ENCODE data around the gene SACM1L. TPM values are rescaled to one million over a fixed set of nuclear protein-coding genes. Genes with fewer than 3 reads are reported as not detected.
"Not testable (repeated sequence)": the region's sequence is repeated elsewhere in the genome, so short reads cannot be mapped to it uniquely, and the experiment has no call there.

SACM1L gene
- total RNA-seq, 1 donor from 2014 or later: 24.0 TPM

GRCh38 chr3:45748068-45748467, 58.9 kb downstream of the SACM1L start:
- peaks cover 6 to 13% (median 11%) of the 10 kb centered on the region in 3 donors for H3K4me1 ChIP-seq (ENCODE audit: control insufficient read depth in 3 of 3, insufficient read depth in 3 of 3, low read length in 3 of 3)
- H3K4me3 ChIP-seq (ENCODE audit: low read length in 3 of 3): no peak overlapping the region
- H3K27ac ChIP-seq (ENCODE audit: low read depth, low read length): no peak overlapping the region
- H3K36me3 ChIP-seq (ENCODE audit: control insufficient read depth in 3 of 3, insufficient read depth in 3 of 3, low read length in 3 of 3): peaks cover 4 to 21% (median 6%) of the 10 kb centered on the region in 3 donors
- peak overlapping the region in 1 of 3 donors; percentile 57 for H3K9ac ChIP-seq (ENCODE audit: low read depth in 1 of 3, low read length in 3 of 3)
- H3K27me3 ChIP-seq (ENCODE audit: control insufficient read depth in 3 of 3, insufficient read depth in 3 of 3, low read length in 3 of 3): no peaks in the 10 kb centered on the region
- no peaks in the 10 kb centered on the region for H3K9me3 ChIP-seq (ENCODE audit: control insufficient read depth in 3 of 3, low read length in 3 of 3)

- Histone ChIP-seq H3K36me3 (ENCODE audit: control insufficient read depth in 3 of 3, insufficient read depth in 3 of 3, low read length in 3 of 3) (peaks cover 0 to 13% (median 2%) of the 10 kb centered on the region in 3 donors), H3K4me1 (ENCODE audit: control insufficient read depth in 3 of 3, insufficient read depth in 3 of 3, low read length in 3 of 3) (peaks cover 6 to 13% (median 11%) of the 10 kb centered on the region in 3 donors)
- not testable (repeated sequence) for H3K9ac ChIP-seq (ENCODE audit: low read depth in 1 of 3, low read length in 3 of 3); H3K4me3 ChIP-seq (ENCODE audit: low read length in 3 of 3); H3K9me3 ChIP-seq (ENCODE audit: control insufficient read depth in 3 of 3, low read length in 3 of 3); H3K27me3 ChIP-seq (ENCODE audit: control insufficient read depth in 3 of 3, insufficient read depth in 3 of 3, low read length in 3 of 3); H3K27ac ChIP-seq (ENCODE audit: low read depth, low read length)
Measured at GRCh38 chr3:45749036-45749600, 59.9 kb downstream of the SACM1L start.

GRCh38 chr3:45749880-45750279, 60.7 kb downstream of the SACM1L start:
- H3K9me3 ChIP-seq (ENCODE audit: control insufficient read depth in 3 of 3, low read length in 3 of 3): no peaks in the 10 kb centered on the region

GRCh38 chr3:45751537-45752242, 62.5 kb downstream of the SACM1L start:
- H3K36me3 ChIP-seq (ENCODE audit: control insufficient read depth in 3 of 3, insufficient read depth in 3 of 3, low read length in 3 of 3): peaks cover 0 to 4% (median 2%) of the 10 kb centered on the region in 3 donors
- no peaks in the 10 kb centered on the region for H3K9me3 ChIP-seq (ENCODE audit: control insufficient read depth in 3 of 3, low read length in 3 of 3)
- no peak overlapping the region for H3K27ac ChIP-seq (ENCODE audit: low read depth, low read length)
- H3K27me3 ChIP-seq (ENCODE audit: control insufficient read depth in 3 of 3, insufficient read depth in 3 of 3, low read length in 3 of 3): no peaks in the 10 kb centered on the region
- H3K4me3 ChIP-seq (ENCODE audit: low read length in 3 of 3): no peak overlapping the region
- H3K4me1 ChIP-seq (ENCODE audit: control insufficient read depth in 3 of 3, insufficient read depth in 3 of 3, low read length in 3 of 3): peaks cover 6 to 13% (median 11%) of the 10 kb centered on the region in 3 donors
- H3K9ac ChIP-seq (ENCODE audit: low read depth in 1 of 3, low read length in 3 of 3): no peak overlapping the region

More at GRCh38 chr3:45749880-45750279, 60.7 kb downstream of the SACM1L start:
- Histone ChIP-seq H3K27ac (ENCODE audit: low read depth, low read length) (no peak overlapping the region), H3K36me3 (ENCODE audit: control insufficient read depth in 3 of 3, insufficient read depth in 3 of 3, low read length in 3 of 3) (peaks cover 0 to 11% (median 2%) of the 10 kb centered on the region in 3 donors), H3K4me3 (ENCODE audit: low read length in 3 of 3) (no peak overlapping the region), H3K9ac (ENCODE audit: low read depth in 1 of 3, low read length in 3 of 3) (no peak overlapping the region), H3K4me1 (ENCODE audit: control insufficient read depth in 3 of 3, insufficient read depth in 3 of 3, low read length in 3 of 3) (peaks cover 6 to 13% (median 11%) of the 10 kb centered on the region in 3 donors), H3K27me3 (ENCODE audit: control insufficient read depth in 3 of 3, insufficient read depth in 3 of 3, low read length in 3 of 3) (no peaks in the 10 kb centered on the region)

GRCh38 chr3:45753095-45753494, 63.9 kb downstream of the SACM1L start:
- peaks cover 2 to 3% (median 3%) of the 10 kb centered on the region in 3 donors for H3K4me1 ChIP-seq (ENCODE audit: control insufficient read depth in 3 of 3, insufficient read depth in 3 of 3, low read length in 3 of 3)
- no peak overlapping the region for H3K4me3 ChIP-seq (ENCODE audit: low read length in 3 of 3)
- no peaks in the 10 kb centered on the region for H3K9me3 ChIP-seq (ENCODE audit: control insufficient read depth in 3 of 3, low read length in 3 of 3)
- no peak overlapping the region for H3K27ac ChIP-seq (ENCODE audit: low read depth, low read length)
- H3K27me3 ChIP-seq (ENCODE audit: control insufficient read depth in 3 of 3, insufficient read depth in 3 of 3, low read length in 3 of 3): no peaks in the 10 kb centered on the region
- H3K36me3 ChIP-seq (ENCODE audit: control insufficient read depth in 3 of 3, insufficient read depth in 3 of 3, low read length in 3 of 3): peaks cover 0 to under 1% (median 0%) of the 10 kb centered on the region in 3 donors
- H3K9ac ChIP-seq (ENCODE audit: low read depth in 1 of 3, low read length in 3 of 3): no peak overlapping the region

GRCh38 chr3:45754461-45754860, 65.3 kb downstream of the SACM1L start:
- Histone ChIP-seq H3K36me3 (ENCODE audit: control insufficient read depth in 3 of 3, insufficient read depth in 3 of 3, low read length in 3 of 3) (no peaks in the 10 kb centered on the region), H3K27me3 (ENCODE audit: control insufficient read depth in 3 of 3, insufficient read depth in 3 of 3, low read length in 3 of 3) (no peaks in the 10 kb centered on the region), H3K9ac (ENCODE audit: low read depth in 1 of 3, low read length in 3 of 3) (no peak overlapping the region), H3K27ac (ENCODE audit: low read depth, low read length) (no peak overlapping the region), H3K4me3 (ENCODE audit: low read length in 3 of 3) (no peak overlapping the region), H3K9me3 (ENCODE audit: control insufficient read depth in 3 of 3, low read length in 3 of 3) (no peaks in the 10 kb centered on the region), H3K4me1 (ENCODE audit: control insufficient read depth in 3 of 3, insufficient read depth in 3 of 3, low read length in 3 of 3) (no peaks in the 10 kb centered on the region)

- no peaks in the 10 kb centered on the region for H3K9me3 ChIP-seq (ENCODE audit: control insufficient read depth in 3 of 3, low read length in 3 of 3)
- no peak overlapping the region for H3K9ac ChIP-seq (ENCODE audit: low read depth in 1 of 3, low read length in 3 of 3)
- no peaks in the 10 kb centered on the region for H3K36me3 ChIP-seq (ENCODE audit: control insufficient read depth in 3 of 3, insufficient read depth in 3 of 3, low read length in 3 of 3)
- no peaks in the 10 kb centered on the region for H3K27me3 ChIP-seq (ENCODE audit: control insufficient read depth in 3 of 3, insufficient read depth in 3 of 3, low read length in 3 of 3)
- H3K27ac ChIP-seq (ENCODE audit: low read depth, low read length): no peak overlapping the region
- H3K4me1 ChIP-seq (ENCODE audit: control insufficient read depth in 3 of 3, insufficient read depth in 3 of 3, low read length in 3 of 3): no peaks in the 10 kb centered on the region
- no peak overlapping the region for H3K4me3 ChIP-seq (ENCODE audit: low read length in 3 of 3)
Measured at GRCh38 chr3:45756055-45756454, 66.9 kb downstream of the SACM1L start.

- not testable (repeated sequence) for H3K27me3 ChIP-seq (ENCODE audit: control insufficient read depth in 3 of 3, insufficient read depth in 3 of 3, low read length in 3 of 3); H3K27ac ChIP-seq (ENCODE audit: low read depth, low read length); H3K4me1 ChIP-seq (ENCODE audit: control insufficient read depth in 3 of 3, insufficient read depth in 3 of 3, low read length in 3 of 3); H3K4me3 ChIP-seq (ENCODE audit: low read length in 3 of 3); H3K9me3 ChIP-seq (ENCODE audit: control insufficient read depth in 3 of 3, low read length in 3 of 3); H3K9ac ChIP-seq (ENCODE audit: low read depth in 1 of 3, low read length in 3 of 3); H3K36me3 ChIP-seq (ENCODE audit: control insufficient read depth in 3 of 3, insufficient read depth in 3 of 3, low read length in 3 of 3)
Measured at GRCh38 chr3:45757141-45757540, 67.9 kb downstream of the SACM1L start.

GRCh38 chr3:45758871-45759270, 69.7 kb downstream of the SACM1L start:
- Histone ChIP-seq H3K27ac (ENCODE audit: low read depth, low read length) (no peak overlapping the region), H3K9me3 (ENCODE audit: control insufficient read depth in 3 of 3, low read length in 3 of 3) (no peaks in the 10 kb centered on the region)

GRCh38 chr3:45759851-45760250, 70.7 kb downstream of the SACM1L start:
- Histone ChIP-seq H3K27me3 (ENCODE audit: control insufficient read depth in 3 of 3, insufficient read depth in 3 of 3, low read length in 3 of 3) (peaks cover 0 to 4% (median 0%) of the 10 kb centered on the region in 3 donors), H3K4me3 (ENCODE audit: low read length in 3 of 3) (no peak overlapping the region), H3K4me1 (ENCODE audit: control insufficient read depth in 3 of 3, insufficient read depth in 3 of 3, low read length in 3 of 3) (peaks cover 0 to 3% (median 0%) of the 10 kb centered on the region in 3 donors), H3K9ac (ENCODE audit: low read depth in 1 of 3, low read length in 3 of 3) (no peak overlapping the region), H3K36me3 (ENCODE audit: control insufficient read depth in 3 of 3, insufficient read depth in 3 of 3, low read length in 3 of 3) (no peaks in the 10 kb centered on the region), H3K9me3 (ENCODE audit: control insufficient read depth in 3 of 3, low read length in 3 of 3) (no peaks in the 10 kb centered on the region), H3K27ac (ENCODE audit: low read depth, low read length) (no peak overlapping the region)

More at GRCh38 chr3:45758871-45759270, 69.7 kb downstream of the SACM1L start:
- Histone ChIP-seq H3K4me1 (ENCODE audit: control insufficient read depth in 3 of 3, insufficient read depth in 3 of 3, low read length in 3 of 3) (peaks cover 0 to 3% (median 0%) of the 10 kb centered on the region in 3 donors), H3K36me3 (ENCODE audit: control insufficient read depth in 3 of 3, insufficient read depth in 3 of 3, low read length in 3 of 3) (no peaks in the 10 kb centered on the region), H3K4me3 (ENCODE audit: low read length in 3 of 3) (no peak overlapping the region), H3K9ac (ENCODE audit: low read depth in 1 of 3, low read length in 3 of 3) (no peak overlapping the region), H3K27me3 (ENCODE audit: control insufficient read depth in 3 of 3, insufficient read depth in 3 of 3, low read length in 3 of 3) (peaks cover 0 to 4% (median 0%) of the 10 kb centered on the region in 3 donors)

Data from skeletal muscle tissue (tissue), 4 donors.